Glutamatergic neuron (in vitro differentiated cells): ENCODE data around the gene DNAI4. TPM values are rescaled to one million over a fixed set of nuclear protein-coding genes. Genes with fewer than 3 reads are reported as not detected.
"Not testable (repeated sequence)": the region's sequence is repeated elsewhere in the genome, so short reads cannot be mapped to it uniquely, and the experiment has no call there.

Experiments used
- DNase-seq: peaks from one replicate; pipeline ENCODE4 v3.0.0; 2022
- H3K27ac Mint-ChIP-seq: one replicate; pipeline ENCODE4 v1.8.0; 2020; ENCODE audit warnings: mild to moderate bottlenecking, mixed read lengths, inconsistent platforms; ENCODE audit not compliant: unreplicated experiment
- H3K27me3 Mint-ChIP-seq: one replicate; pipeline ENCODE4 v1.8.0; 2020; ENCODE audit warnings: mild to moderate bottlenecking, moderate library complexity, mixed read lengths, inconsistent platforms; ENCODE audit not compliant: unreplicated experiment
- H3K36me3 Mint-ChIP-seq: one replicate; pipeline ENCODE4 v1.8.0; 2020; ENCODE audit warnings: mild to moderate bottlenecking, mixed read lengths, inconsistent platforms; ENCODE audit not compliant: unreplicated experiment
- H3K4me1 Mint-ChIP-seq: one replicate; pipeline ENCODE4 v1.8.0; 2020; ENCODE audit warnings: mild to moderate bottlenecking, low read depth, mixed read lengths, inconsistent platforms; ENCODE audit not compliant: unreplicated experiment
- H3K4me3 Mint-ChIP-seq: one replicate; pipeline ENCODE4 v1.8.0; 2020; ENCODE audit warnings: mild to moderate bottlenecking, mixed read lengths, inconsistent platforms; ENCODE audit not compliant: unreplicated experiment
- H3K9me3 Mint-ChIP-seq: one replicate; pipeline ENCODE4 v1.8.0; 2020; ENCODE audit warnings: mild to moderate bottlenecking, moderate library complexity, mixed read lengths, inconsistent platforms; ENCODE audit not compliant: unreplicated experiment
- total RNA-seq: library from RNA; stranded (reverse); fragmentation: NEBNext Ultra II Directional; extraction: Animal tissue kit (Norgen Biotek cat#: 25700); gene quantifications from one replicate; pipeline ENCODE4 v1.2.1, GENCODE V29; 2021; ENCODE audit not compliant: unreplicated experiment
- TF ChIP-seq, protein P1 (sequence below): fragments of 200-600 bp; sonication (generic); IDR thresholded peaks from one replicate; pipeline ENCODE4 v1.5.0; 2021; ENCODE audit not compliant: partially characterized antibody, unreplicated experiment

Gene DNAI4
- total RNA-seq, 1 donor from 2014 or later = 0.78 TPM

DNA sequence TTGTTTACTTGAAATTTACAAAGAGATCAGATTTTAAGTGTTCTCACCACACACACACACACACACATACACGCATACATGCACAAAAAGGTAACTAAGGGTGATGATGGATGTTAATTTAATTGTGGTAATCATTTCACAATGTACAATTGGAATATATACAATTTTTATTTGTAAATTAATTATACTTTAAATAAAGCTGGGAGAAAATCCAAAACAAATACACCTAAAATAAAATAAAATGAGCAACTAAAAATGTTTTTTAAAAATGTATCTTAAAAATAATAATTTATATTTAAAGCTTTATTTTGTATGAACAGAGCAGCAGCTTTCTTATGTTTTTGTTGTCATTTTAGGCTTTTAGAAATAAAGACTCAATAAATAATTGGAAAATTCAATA is 115.4 kb downstream of the DNAI4 start:
- Mint-ChIP-seq H3K27me3 (peaks cover 2% of the 10 kb centered on the region), H3K27ac (no peak overlapping the region), H3K4me1 (no peaks in the 10 kb centered on the region), H3K9me3 (no peaks in the 10 kb centered on the region), H3K4me3 (no peak overlapping the region), H3K36me3 (no peaks in the 10 kb centered on the region)
- DNase-seq = no peak
- TF ChIP-seq, protein P1, sequence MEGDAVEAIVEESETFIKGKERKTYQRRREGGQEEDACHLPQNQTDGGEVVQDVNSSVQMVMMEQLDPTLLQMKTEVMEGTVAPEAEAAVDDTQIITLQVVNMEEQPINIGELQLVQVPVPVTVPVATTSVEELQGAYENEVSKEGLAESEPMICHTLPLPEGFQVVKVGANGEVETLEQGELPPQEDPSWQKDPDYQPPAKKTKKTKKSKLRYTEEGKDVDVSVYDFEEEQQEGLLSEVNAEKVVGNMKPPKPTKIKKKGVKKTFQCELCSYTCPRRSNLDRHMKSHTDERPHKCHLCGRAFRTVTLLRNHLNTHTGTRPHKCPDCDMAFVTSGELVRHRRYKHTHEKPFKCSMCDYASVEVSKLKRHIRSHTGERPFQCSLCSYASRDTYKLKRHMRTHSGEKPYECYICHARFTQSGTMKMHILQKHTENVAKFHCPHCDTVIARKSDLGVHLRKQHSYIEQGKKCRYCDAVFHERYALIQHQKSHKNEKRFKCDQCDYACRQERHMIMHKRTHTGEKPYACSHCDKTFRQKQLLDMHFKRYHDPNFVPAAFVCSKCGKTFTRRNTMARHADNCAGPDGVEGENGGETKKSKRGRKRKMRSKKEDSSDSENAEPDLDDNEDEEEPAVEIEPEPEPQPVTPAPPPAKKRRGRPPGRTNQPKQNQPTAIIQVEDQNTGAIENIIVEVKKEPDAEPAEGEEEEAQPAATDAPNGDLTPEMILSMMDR = no peak

DNA sequence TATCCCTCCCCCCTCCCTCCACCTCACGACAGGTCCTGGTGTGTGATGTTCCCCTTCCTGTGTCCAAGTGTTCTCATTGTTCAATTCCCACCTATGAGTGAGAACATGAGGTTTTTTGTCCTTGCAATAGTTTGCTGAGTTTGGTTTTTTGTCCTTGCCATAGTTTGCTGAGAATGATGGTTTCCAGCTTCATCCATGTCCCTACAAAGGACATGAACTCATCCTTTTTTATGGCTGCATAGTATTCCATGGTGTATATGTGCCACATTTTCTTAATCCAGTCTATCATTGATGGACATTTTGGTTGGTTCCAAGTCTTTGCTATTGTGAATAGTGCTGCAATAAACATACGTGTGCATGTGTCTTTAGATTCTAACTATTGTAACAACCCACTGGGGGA is 128.8 kb downstream of the DNAI4 start:
- H3K27ac Mint-ChIP-seq, DNase-seq, H3K9me3 Mint-ChIP-seq, H3K4me1 Mint-ChIP-seq, H3K36me3 Mint-ChIP-seq, H3K4me3 Mint-ChIP-seq, H3K27me3 Mint-ChIP-seq: not testable (repeated sequence)

DNA sequence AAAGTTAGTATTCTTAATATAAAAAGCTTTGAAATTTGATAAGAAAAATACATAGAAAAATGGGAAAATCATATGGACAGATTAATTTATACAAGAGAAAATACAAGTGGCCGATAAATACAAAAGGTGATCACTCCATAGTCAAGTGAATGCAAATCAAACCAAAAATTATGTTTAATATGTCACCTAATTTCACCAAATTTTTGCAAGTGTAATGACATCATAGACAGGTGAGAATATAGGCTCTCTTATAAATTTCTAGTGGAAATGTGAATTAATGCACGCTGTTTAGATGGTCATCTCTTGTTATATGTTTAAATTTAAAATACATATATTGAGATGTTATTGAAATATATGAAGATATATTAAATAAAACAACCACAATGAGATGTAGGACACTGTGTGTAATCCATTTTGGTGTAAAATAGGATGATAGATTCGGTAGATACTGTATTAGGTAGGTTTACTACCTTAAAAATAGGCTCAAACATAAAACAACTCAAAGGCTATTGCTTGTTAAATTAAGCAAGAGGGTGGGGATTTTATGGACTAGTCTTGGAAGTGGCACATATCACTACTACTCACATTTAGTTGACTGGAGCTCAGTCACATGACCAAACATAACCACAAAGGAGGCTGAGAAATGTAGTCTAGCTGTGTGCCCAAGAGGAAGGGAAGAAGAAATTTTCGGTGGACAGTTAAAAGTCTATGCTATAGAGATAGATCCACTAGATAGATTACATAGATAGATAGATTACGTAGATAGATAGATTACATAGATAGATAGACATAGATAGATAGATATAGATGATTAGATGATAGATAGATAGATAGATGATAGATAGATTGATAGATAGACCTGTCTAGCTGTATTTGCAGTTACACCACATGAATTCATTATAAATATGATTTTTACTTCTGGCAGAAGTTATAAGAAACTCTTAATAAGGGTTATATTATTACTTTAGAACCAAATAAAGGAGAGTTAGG is 132.7 kb downstream of the DNAI4 start:
- H3K27ac Mint-ChIP-seq = no peak overlapping the region

DNA sequence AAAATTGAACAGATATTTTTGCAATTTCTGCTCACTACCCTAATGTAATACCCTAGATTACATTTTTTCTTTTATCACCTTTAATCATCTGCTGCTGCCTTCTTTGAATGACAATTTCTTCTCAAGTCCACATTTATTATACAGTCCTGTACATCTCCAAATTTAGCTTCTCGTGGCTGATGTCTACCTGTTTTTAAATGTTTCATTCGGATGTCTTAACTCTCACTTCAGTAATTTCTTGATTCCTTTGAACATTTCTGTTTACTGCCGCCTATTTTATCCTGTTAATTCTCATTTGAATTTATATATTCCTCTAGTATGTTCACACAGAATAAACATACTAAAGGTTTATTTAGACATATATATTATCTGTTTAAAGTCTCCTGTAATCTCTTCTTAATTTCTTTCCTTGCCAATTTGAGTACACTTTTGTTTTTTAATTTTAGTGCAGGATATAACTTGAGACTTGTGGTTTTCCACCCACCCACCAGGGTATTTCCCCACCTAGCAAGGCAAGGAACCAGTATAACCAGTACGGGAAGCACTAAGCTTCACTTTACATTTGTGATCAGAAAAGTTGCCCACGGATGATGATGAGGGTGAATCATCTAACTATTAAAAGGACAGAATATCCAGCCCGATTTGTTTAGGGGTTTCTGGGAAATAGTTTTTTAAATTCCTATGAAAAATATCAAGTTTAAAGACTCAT is 136.3 kb downstream of the DNAI4 start:
- H3K36me3 Mint-ChIP-seq = no peaks in the 10 kb centered on the region
- TF ChIP-seq, protein P1 = no peak
- no peaks in the 10 kb centered on the region for H3K27me3 Mint-ChIP-seq
- DNase-seq = no peak
- no peak overlapping the region for H3K4me3 Mint-ChIP-seq
- H3K9me3 Mint-ChIP-seq = no peaks in the 10 kb centered on the region
- H3K4me1 Mint-ChIP-seq = no peaks in the 10 kb centered on the region
- H3K27ac Mint-ChIP-seq = no peak overlapping the region

More for the DNA sequence above, 132.7 kb downstream of the DNAI4 start:
- DNase-seq = no peak
- TF ChIP-seq, protein P1 = no peak
- H3K9me3 Mint-ChIP-seq = no peaks in the 10 kb centered on the region
- H3K36me3 Mint-ChIP-seq = no peaks in the 10 kb centered on the region
- H3K4me3 Mint-ChIP-seq = no peak overlapping the region
- H3K27me3 Mint-ChIP-seq = no peaks in the 10 kb centered on the region
- no peaks in the 10 kb centered on the region for H3K4me1 Mint-ChIP-seq

DNA sequence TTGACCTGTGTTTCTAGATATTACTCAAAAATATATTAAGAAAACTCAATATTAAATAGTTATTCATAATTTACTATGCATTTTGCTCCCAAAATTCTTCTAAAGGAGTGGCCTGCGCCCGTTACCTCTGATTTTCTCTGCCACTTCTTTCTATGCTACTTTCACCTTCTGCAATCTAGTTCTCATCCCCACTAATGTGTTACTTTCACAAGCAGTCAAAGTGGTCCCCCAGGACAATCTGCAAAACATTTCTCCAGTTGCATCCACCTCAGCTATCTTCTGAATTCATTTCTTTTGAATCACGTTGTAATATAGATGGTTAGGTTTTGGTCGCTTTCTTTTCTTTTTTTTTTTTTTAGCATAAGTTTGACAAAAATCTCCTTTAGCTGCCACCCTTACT is 137.0 kb downstream of the DNAI4 start:
- no peaks in the 10 kb centered on the region for H3K4me1 Mint-ChIP-seq
- H3K4me3 Mint-ChIP-seq = no peak overlapping the region
- TF ChIP-seq, protein P1 = no peak
- H3K36me3 Mint-ChIP-seq = no peaks in the 10 kb centered on the region
- no peak for DNase-seq
- H3K9me3 Mint-ChIP-seq = no peaks in the 10 kb centered on the region
- H3K27ac Mint-ChIP-seq = no peak overlapping the region
- H3K27me3 Mint-ChIP-seq = no peaks in the 10 kb centered on the region

DNA sequence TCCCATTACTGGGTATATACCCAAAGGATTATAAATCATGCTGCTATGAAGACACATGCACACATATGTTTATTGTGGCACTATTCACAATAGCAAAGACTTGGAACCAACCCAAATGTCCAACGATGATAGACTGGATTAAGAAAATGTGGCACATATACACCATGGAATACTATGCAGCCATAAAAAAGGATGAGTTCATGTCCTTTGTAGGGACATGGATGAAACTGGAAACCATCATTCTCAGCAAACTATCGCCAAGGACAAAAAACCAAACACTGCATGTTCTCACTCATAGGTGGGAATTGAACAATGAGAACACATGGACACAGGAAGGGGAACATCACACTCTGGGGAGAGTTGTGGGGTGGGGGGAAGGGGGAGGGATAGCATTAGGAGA is 138.9 kb downstream of the DNAI4 start:
- H3K36me3 Mint-ChIP-seq, H3K4me1 Mint-ChIP-seq, H3K9me3 Mint-ChIP-seq, H3K4me3 Mint-ChIP-seq, DNase-seq, H3K27me3 Mint-ChIP-seq, H3K27ac Mint-ChIP-seq: not testable (repeated sequence)
